Measurements from ENCODE around the gene CRTAP. TPM values are rescaled to one million over a fixed set of nuclear protein-coding genes. Genes with fewer than 3 reads are reported as not detected.

CRTAP gene
- total RNA-seq, 1 experiment from 2014 or later = 174 TPM

DNA sequence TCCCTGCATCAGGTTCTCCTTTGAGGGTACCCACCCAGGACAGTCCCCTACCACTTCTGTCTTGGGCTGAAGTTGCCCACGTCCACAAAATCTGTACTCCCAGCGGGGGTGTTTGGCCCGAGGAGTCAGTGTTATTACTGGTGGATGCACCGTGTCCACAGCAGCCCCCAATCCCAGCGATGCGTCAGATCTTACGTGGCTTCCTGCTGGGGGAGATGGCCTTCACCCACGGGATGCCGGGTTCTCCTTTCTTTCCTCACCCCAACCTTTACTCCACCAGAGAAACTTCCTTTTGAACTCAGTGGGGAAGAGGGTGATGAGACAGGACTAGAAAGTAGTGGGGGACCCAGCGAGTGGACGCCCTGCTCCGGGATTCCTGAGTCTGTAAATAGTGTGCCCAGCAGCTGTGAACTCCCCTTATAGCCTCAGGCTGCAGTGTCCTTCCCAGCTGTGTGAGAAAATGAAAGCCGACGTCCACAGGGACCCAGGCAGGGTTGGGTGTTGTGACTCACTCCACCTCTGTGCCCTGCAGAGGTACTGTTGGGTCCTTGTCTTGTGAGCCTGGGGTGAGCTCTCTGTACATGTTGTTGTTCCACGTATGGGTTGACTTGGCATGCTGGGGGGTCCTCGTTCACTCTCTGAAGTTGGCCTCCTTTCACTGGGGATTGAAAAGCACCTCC is 31.5 kb downstream of the CRTAP start:
- Histone ChIP-seq H3K36me3 (ENCODE audit: low read depth, low read length) (peaks cover 29% of the 10 kb centered on the region), H3K4me3 (ENCODE audit: low read length) (no peak overlapping the region), H3K9ac (ENCODE audit: low read length) (no peak overlapping the region), H3F3A (ENCODE audit: low read length, unreplicated experiment) (no peaks in the 10 kb centered on the region), H4K20me1 (ENCODE audit: low read length) (no peaks in the 10 kb centered on the region), H3K4me1 (ENCODE audit: insufficient read depth, low read length) (no peaks in the 10 kb centered on the region), H3K27me3 (ENCODE audit: low read length) (no peaks in the 10 kb centered on the region), H3K9me2 (replicated peaks; ENCODE audit: low read length) (no peaks in the 10 kb centered on the region), H3K9me3 (ENCODE audit: low read length) (no peaks in the 10 kb centered on the region), H3K4me2 (ENCODE audit: low read length) (no peak overlapping the region), H3K27ac (ENCODE audit: low read length) (no peak overlapping the region), H2AFZ (ENCODE audit: low read length) (no peak overlapping the region), H3K79me2 (ENCODE audit: low read length) (no peaks in the 10 kb centered on the region)
- TF ChIP-seq EZH2phosphoT487 (IDR thresholded peaks at IDR 0.05; ENCODE audit: borderline replicate concordance, low read length) (no peak), EZH2 (IDR thresholded peaks at IDR 0.05; ENCODE audit: low read length, unreplicated experiment) (no peak)
- TF ChIP-seq, protein P1, sequence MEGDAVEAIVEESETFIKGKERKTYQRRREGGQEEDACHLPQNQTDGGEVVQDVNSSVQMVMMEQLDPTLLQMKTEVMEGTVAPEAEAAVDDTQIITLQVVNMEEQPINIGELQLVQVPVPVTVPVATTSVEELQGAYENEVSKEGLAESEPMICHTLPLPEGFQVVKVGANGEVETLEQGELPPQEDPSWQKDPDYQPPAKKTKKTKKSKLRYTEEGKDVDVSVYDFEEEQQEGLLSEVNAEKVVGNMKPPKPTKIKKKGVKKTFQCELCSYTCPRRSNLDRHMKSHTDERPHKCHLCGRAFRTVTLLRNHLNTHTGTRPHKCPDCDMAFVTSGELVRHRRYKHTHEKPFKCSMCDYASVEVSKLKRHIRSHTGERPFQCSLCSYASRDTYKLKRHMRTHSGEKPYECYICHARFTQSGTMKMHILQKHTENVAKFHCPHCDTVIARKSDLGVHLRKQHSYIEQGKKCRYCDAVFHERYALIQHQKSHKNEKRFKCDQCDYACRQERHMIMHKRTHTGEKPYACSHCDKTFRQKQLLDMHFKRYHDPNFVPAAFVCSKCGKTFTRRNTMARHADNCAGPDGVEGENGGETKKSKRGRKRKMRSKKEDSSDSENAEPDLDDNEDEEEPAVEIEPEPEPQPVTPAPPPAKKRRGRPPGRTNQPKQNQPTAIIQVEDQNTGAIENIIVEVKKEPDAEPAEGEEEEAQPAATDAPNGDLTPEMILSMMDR (conservative IDR thresholded peaks at IDR 0.05; ENCODE audit: low read depth, low read length) = no peak
- BruUV-seq (replicated peaks) = no TSS peak
- ATAC-seq (no peak), DNase-seq (no peak)
- CTCF ChIA-PET = no interaction called here
- intact Hi-C loops (cut with micrococcal nuclease) = loop anchor here (5.0 kb wide), 2 partner anchors 107 to 227 kb away; no protein-coding TSS in a partner anchor
- POLR2A ChIA-PET (ENCODE audit: unreplicated experiment) = no interaction called here

DNA sequence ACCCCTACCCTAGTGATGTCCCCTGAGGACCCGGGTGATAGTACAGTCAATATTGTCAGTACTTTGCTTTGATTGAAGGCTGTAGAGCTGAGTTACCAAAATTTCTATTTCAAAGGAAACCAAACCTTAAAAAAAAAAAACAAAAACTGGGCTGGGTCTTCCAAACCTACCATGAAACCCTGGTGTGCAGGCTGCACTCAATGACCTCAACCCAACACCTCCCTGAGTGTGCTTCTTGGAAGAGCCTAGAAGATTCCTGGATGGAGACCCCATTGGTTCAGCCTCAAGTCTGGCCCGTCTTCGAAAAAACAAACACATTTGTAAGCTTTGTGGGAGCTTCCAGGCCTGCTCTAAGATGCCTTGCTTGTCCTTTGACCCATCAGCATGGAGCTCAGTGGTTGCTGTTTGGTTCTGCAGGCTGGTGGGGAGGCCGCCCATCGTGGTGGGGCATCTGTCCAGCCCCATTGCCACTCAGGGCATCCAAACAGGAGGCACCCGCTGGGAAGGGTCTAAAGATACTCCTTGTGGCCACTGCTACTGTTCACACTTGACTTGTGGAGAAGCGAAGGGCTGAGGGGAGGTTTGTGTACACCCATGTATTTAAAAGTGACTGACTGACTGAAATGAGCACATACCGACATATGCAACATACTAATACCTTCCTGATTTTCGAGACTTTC is 32.2 kb downstream of the CRTAP start:
- peak; percentile 9 for ATAC-seq
- BruUV-seq (replicated peaks) = no TSS peak
- Histone ChIP-seq H4K20me1 (ENCODE audit: low read length) (no peaks in the 10 kb centered on the region), H3K36me3 (ENCODE audit: low read depth, low read length) (peaks cover 26% of the 10 kb centered on the region; the same call in 1 of the 2 replicates), H3K27ac (ENCODE audit: low read length) (no peak overlapping the region), H3K9me2 (replicated peaks; ENCODE audit: low read length) (no peaks in the 10 kb centered on the region), H3K27me3 (ENCODE audit: low read length) (no peaks in the 10 kb centered on the region), H3K79me2 (ENCODE audit: low read length) (no peaks in the 10 kb centered on the region), H3K9ac (ENCODE audit: low read length) (no peak overlapping the region), H3K4me2 (ENCODE audit: low read length) (no peak overlapping the region), H3K4me1 (ENCODE audit: insufficient read depth, low read length) (no peaks in the 10 kb centered on the region), H2AFZ (ENCODE audit: low read length) (no peak overlapping the region), H3K9me3 (ENCODE audit: low read length) (no peaks in the 10 kb centered on the region), H3K4me3 (ENCODE audit: low read length) (no peak overlapping the region), H3F3A (ENCODE audit: low read length, unreplicated experiment) (no peaks in the 10 kb centered on the region)
- ChIA-PET CTCF (interaction anchor here (0.6 kb wide), 1 partner anchor 41 kb away, joined by 3 read pairs; no protein-coding TSS in a partner anchor), POLR2A (ENCODE audit: unreplicated experiment) (no interaction called here)
- TF ChIP-seq, protein P1 (conservative IDR thresholded peaks at IDR 0.05; ENCODE audit: low read depth, low read length) = no peak
- no peak for TF ChIP-seq EZH2 (IDR thresholded peaks at IDR 0.05; ENCODE audit: low read length, unreplicated experiment)
- no peak for TF ChIP-seq EZH2phosphoT487 (IDR thresholded peaks at IDR 0.05; ENCODE audit: borderline replicate concordance, low read length)
- intact Hi-C loops (cut with micrococcal nuclease) = loop anchor here (5.0 kb wide), 2 partner anchors 106 to 226 kb away; no protein-coding TSS in a partner anchor
- DNase-seq = no peak
